HCT116 (cell line): ENCODE data around the gene ADAM8. TPM values are rescaled to one million over a fixed set of nuclear protein-coding genes. Genes with fewer than 3 reads are reported as not detected.

Experiments
- ATAC-seq: fragments of 200-7000 bp; cut with Tn5 transposase; 2 replicates; pipeline ENCODE4 v1.9.1; 2020; ENCODE audit warnings: mild to moderate bottlenecking, moderate library complexity
- BruUV-seq: library from RNA; stranded (reverse); fragments of 400-500 nt; replicated peaks from 2 replicates; lab custom pipeline; 2021; lab: Mats Ljungman, UMichigan
- CTCF ChIA-PET: fragments of 300-600 bp; sonication (Branson Sonifier 250); formaldehyde crosslinking; loops from one replicate; lab custom pipeline; 2021; ENCODE audit warnings: antibody characterized with exemption; lab: Charles Lee
- POLR2A ChIA-PET: fragments of 300-600, 350-600 bp; sonication (Branson Sonifier 250); formaldehyde crosslinking; loops from one replicate; lab custom pipeline; 2021; ENCODE audit warnings: antibody characterized with exemption; lab: Charles Lee
- RAD21 ChIA-PET, 2 experiments: fragments of 300-600 bp; sonication (Branson Sonifier 250); formaldehyde crosslinking; loops; one replicate each; lab custom pipeline; 2023; ENCODE audit warnings: low total read pairs in 2 of 2; ENCODE audit not compliant: uncharacterized antibody in 2 of 2, unreplicated experiment in 2 of 2, low non-redundant PET in 1 of 2; lab: Charles Lee
- DNase-seq: peaks from one replicate; pipeline ENCODE4 v3.0.0-alpha.2; 2010; ENCODE audit warnings: low read depth, low spot score
- H2AFZ ChIP-seq: fragments of 200-600 bp; shearing (Covaris generic), sonication (generic); 2 replicates; pipeline ENCODE4 v1.6.1; 2017; ENCODE audit warnings: low read depth, mixed run types, mixed read lengths, antibody characterized with exemption, low read length; ENCODE audit not compliant: poor library complexity, severe bottlenecking
- H3K27ac ChIP-seq: 2 replicates; pipeline ENCODE4 v1.5.1; 2012; ENCODE audit warnings: low read depth, low read length
- H3K27me3 ChIP-seq: fragments of 200-600 bp; sonication (generic); 2 replicates; pipeline ENCODE4 v1.6.1; 2016; ENCODE audit warnings: mixed run types, low read length, mixed read lengths; ENCODE audit not compliant: insufficient read depth
- H3K36me3 ChIP-seq, 2 experiments: fragments of 200-500 bp in 1 of 2; fragments of 200-600 bp in 1 of 2; sonication (Bioruptor generic) in 1 of 2; sonication (generic) in 1 of 2; 2 replicates each; pipeline versions ENCODE4 v1.5.1 to v1.6.1; 2014 to 2016; ENCODE audit warnings: low read length in 2 of 2, inconsistent platforms in 1 of 2, mixed read lengths in 1 of 2, mixed run types in 1 of 2; ENCODE audit not compliant: insufficient read depth in 2 of 2, control insufficient read depth in 1 of 2
- H3K4me1 ChIP-seq, 2 experiments: fragments of 200-600 bp in 1 of 2; sonication (generic) in 1 of 2; 2 replicates each; pipeline versions ENCODE4 v1.5.1 to v1.6.1; 2012 to 2017; ENCODE audit warnings: low read length in 2 of 2, inconsistent platforms in 1 of 2, mild to moderate bottlenecking in 1 of 2, mixed read lengths in 1 of 2, mixed run types in 1 of 2, moderate library complexity in 1 of 2; ENCODE audit not compliant: insufficient read depth in 2 of 2, control insufficient read depth in 1 of 2
- H3K4me2 ChIP-seq: fragments of 200-600 bp; sonication (generic); 2 replicates; pipeline ENCODE4 v1.6.1; 2017; ENCODE audit warnings: mixed run types, low read length, mixed read lengths
- H3K4me3 ChIP-seq, 2 experiments: fragments of 200-600 bp in 1 of 2; sonication (generic) in 1 of 2; replicated peaks in 1 of 2; 2 replicates each; pipeline ENCODE4 v1.5.1; 2011 to 2016; ENCODE audit warnings: low read length in 2 of 2, control low read depth in 1 of 2, low read depth in 1 of 2, mild to moderate bottlenecking in 1 of 2, mixed read lengths in 1 of 2, mixed run types in 1 of 2
- H3K79me2 ChIP-seq: fragments of 200-600 bp; sonication (generic); 2 replicates; pipeline ENCODE4 v1.6.1; 2017; ENCODE audit warnings: mild to moderate bottlenecking, mixed run types, low read length, moderate library complexity, mixed read lengths; ENCODE audit not compliant: insufficient read depth
- H3K9ac ChIP-seq: fragments of 200-600 bp; sonication (generic); 2 replicates; pipeline ENCODE4 v1.6.1; 2016; ENCODE audit warnings: low read length, mixed read lengths
- H3K9me2 ChIP-seq: fragments of 200-600 bp; sonication (generic), shearing (Covaris generic); 2 replicates; pipeline ENCODE4 v1.6.1; 2017; ENCODE audit warnings: mixed run types, mild to moderate bottlenecking, moderate library complexity; ENCODE audit not compliant: insufficient read depth
- H3K9me3 ChIP-seq, 2 experiments: fragments of 200-500 bp in 1 of 2; fragments of 200-600 bp in 1 of 2; sonication (Bioruptor generic) in 1 of 2; sonication (generic) in 1 of 2; 2 replicates each; pipeline ENCODE4 v1.6.1; 2014 to 2017; ENCODE audit warnings: low read length in 2 of 2, mixed read lengths in 2 of 2, inconsistent platforms in 1 of 2, low read depth in 1 of 2, mild to moderate bottlenecking in 1 of 2, mixed run types in 1 of 2, moderate library complexity in 1 of 2; ENCODE audit not compliant: control insufficient read depth in 1 of 2, insufficient read depth in 1 of 2
- H4K20me1 ChIP-seq: fragments of 200-600 bp; sonication (generic), shearing (Covaris generic); 2 replicates; pipeline ENCODE4 v1.6.1; 2017; ENCODE audit warnings: mixed run types, mild to moderate bottlenecking, moderate library complexity; ENCODE audit not compliant: insufficient read depth
- CBX3 ChIP-seq: IDR thresholded peaks from 2 replicates; pipeline ENCODE4 v1.6.1; 2012; ENCODE audit warnings: low read depth
- CTCF ChIP-seq, 3 experiments: fragments of 200-600 bp in 1 of 3; sonication (generic) in 1 of 3; IDR thresholded peaks in 2 of 3; conservative IDR thresholded peaks in 1 of 3; 2 replicates each; pipeline ENCODE4 v1.5.1; 2012 to 2017; ENCODE audit warnings: low read depth in 2 of 3, low read length in 2 of 3, antibody characterized with exemption in 1 of 3, borderline replicate concordance in 1 of 3, control low read depth in 1 of 3, mild to moderate bottlenecking in 1 of 3, mixed read lengths in 1 of 3, mixed run types in 1 of 3, moderate library complexity in 1 of 3; ENCODE audit not compliant: insufficient read depth in 1 of 3
- EZH2 ChIP-seq: fragments of 200-600 bp; sonication (generic); IDR thresholded peaks from 2 replicates; pipeline ENCODE4 v1.6.1; 2017; ENCODE audit warnings: antibody characterized with exemption, mixed run types
- MAX ChIP-seq: IDR thresholded peaks from 2 replicates; pipeline ENCODE4 v1.6.1; 2012
- RAD21 ChIP-seq: IDR thresholded peaks from 2 replicates; pipeline ENCODE4 v1.6.1; 2012; ENCODE audit warnings: low read depth, mild to moderate bottlenecking
- REST ChIP-seq: IDR thresholded peaks from 2 replicates; pipeline ENCODE4 v1.6.1; 2012; ENCODE audit warnings: low read depth
- TCF7L2 ChIP-seq: IDR thresholded peaks from 2 replicates; pipeline ENCODE4 v1.7.0; 2011; ENCODE audit warnings: borderline replicate concordance, inconsistent platforms; ENCODE audit not compliant: insufficient read depth, insufficient read length; ENCODE audit errors: extremely low read depth
- ZFX ChIP-seq: fragments of 450-650 bp; IDR thresholded peaks from 2 replicates; pipeline ENCODE4 v1.6.1; 2017
- intact Hi-C: fragments of 100-400 bp; cut with micrococcal nuclease; formaldehyde crosslinking; loops from 2 replicates; pipeline ENCODE4 v1.10.0; 2022
- total RNA-seq: library from RNA; stranded (reverse); gene quantifications from one replicate; pipeline ENCODE4 v1.2.1, GENCODE V29; 2021; ENCODE audit not compliant: unreplicated experiment
- TF ChIP-seq, protein P1 (sequence below): IDR thresholded peaks from 2 replicates; pipeline ENCODE4 v1.6.1; 2012

ADAM8 gene
- total RNA-seq, 1 experiment from 2014 or later, result 4.1 TPM

- ChIA-PET CTCF (no interaction called here), RAD21 (no interaction called here), POLR2A (no interaction called here)
- Histone ChIP-seq H3K9me3 (no peaks in the 10 kb centered on the region), H3K4me1 (peaks cover 2 to 15% of the 10 kb centered on the region in 2 experiments; a peak in 2 of 4 replicates), H3K4me2 (peak overlapping the region; percentile 75), H3K9ac (peak overlapping the region; percentile 56), H2AFZ (no peak overlapping the region), H3K4me3 (peak overlapping the region; percentile 53 to 89), H3K27ac (peak overlapping the region; percentile 46; the same call in 1 of the 2 replicates), H3K36me3 (peaks cover 0 to 3% of the 10 kb centered on the region in 2 experiments; a peak in 1 of 4 replicates), H3K27me3 (no peaks in the 10 kb centered on the region), H4K20me1 (no peaks in the 10 kb centered on the region), H3K9me2 (no peaks in the 10 kb centered on the region), H3K79me2 (peaks cover 30% of the 10 kb centered on the region)
- intact Hi-C loops, result no loop called here
- no peak for ATAC-seq
- no TSS peak for BruUV-seq
- DNase-seq, result no peak
- TF ChIP-seq REST (no peak), RAD21 (no peak), TCF7L2 (no peak), MAX (no peak), CBX3 (no peak), ZFX (no peak), CTCF (IDR thresholded peaks at IDR 0.05 in 2 of 3, conservative IDR thresholded peaks at IDR 0.05 in 1 of 3; ENCODE audit: borderline replicate concordance in 1 of 3, insufficient read depth in 1 of 3, low read depth in 2 of 3, low read length in 2 of 3) (no peak), EZH2 (no peak)
- TF ChIP-seq, protein P1, sequence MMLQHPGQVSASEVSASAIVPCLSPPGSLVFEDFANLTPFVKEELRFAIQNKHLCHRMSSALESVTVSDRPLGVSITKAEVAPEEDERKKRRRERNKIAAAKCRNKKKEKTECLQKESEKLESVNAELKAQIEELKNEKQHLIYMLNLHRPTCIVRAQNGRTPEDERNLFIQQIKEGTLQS, result no peak
Measured at GRCh38 chr10:133309720-133310398, 33.2 kb upstream of the ADAM8 start.
